ENCODE measurements around the gene PLEKHA3. TPM values are rescaled to one million over a fixed set of nuclear protein-coding genes. Genes with fewer than 3 reads are reported as not detected.

PLEKHA3 gene
- total RNA-seq, 1 experiment from 2014 or later = 25.9 TPM

- no peak overlapping the region for H3K27ac Mint-ChIP-seq
- no peak overlapping the region for H4K8ac ChIP-seq (replicated peaks; ENCODE audit: insufficient read length, low read depth, low read length)
- H3K18ac ChIP-seq (ENCODE audit: insufficient read length, low read depth, low read length) = no peak overlapping the region
- TF ChIP-seq, protein P1, sequence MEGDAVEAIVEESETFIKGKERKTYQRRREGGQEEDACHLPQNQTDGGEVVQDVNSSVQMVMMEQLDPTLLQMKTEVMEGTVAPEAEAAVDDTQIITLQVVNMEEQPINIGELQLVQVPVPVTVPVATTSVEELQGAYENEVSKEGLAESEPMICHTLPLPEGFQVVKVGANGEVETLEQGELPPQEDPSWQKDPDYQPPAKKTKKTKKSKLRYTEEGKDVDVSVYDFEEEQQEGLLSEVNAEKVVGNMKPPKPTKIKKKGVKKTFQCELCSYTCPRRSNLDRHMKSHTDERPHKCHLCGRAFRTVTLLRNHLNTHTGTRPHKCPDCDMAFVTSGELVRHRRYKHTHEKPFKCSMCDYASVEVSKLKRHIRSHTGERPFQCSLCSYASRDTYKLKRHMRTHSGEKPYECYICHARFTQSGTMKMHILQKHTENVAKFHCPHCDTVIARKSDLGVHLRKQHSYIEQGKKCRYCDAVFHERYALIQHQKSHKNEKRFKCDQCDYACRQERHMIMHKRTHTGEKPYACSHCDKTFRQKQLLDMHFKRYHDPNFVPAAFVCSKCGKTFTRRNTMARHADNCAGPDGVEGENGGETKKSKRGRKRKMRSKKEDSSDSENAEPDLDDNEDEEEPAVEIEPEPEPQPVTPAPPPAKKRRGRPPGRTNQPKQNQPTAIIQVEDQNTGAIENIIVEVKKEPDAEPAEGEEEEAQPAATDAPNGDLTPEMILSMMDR (conservative IDR thresholded peaks at IDR 0.05) = no peak
- DNase-seq = no peak
- H3K79me2 ChIP-seq (ENCODE audit: insufficient read depth, low read length) = no peaks in the 10 kb centered on the region
- H3K4me2 ChIP-seq (ENCODE audit: insufficient read depth, insufficient read length, low read length) = no peak overlapping the region
- H3K27me3 ChIP-seq (ENCODE audit: insufficient read depth, low read length) = no peaks in the 10 kb centered on the region
- no peak overlapping the region for H3K9ac ChIP-seq (ENCODE audit: extremely low read depth, insufficient read length, low read length)
- no peak overlapping the region for H4K91ac ChIP-seq (ENCODE audit: insufficient read length, low read depth, low read length)
- H3K4me1 ChIP-seq (ENCODE audit: insufficient read depth, low read length) = no peaks in the 10 kb centered on the region
- H3K4me1 Mint-ChIP-seq = peaks cover 4 to 7% of the 10 kb centered on the region in 2 experiments
- H2BK20ac ChIP-seq (ENCODE audit: low read depth, low read length, poor library complexity, severe bottlenecking) = no peak overlapping the region
- no peak overlapping the region for H2BK15ac ChIP-seq (ENCODE audit: low read depth, low read length)
- no peak overlapping the region for H3K23ac ChIP-seq (ENCODE audit: insufficient read length, low read depth, low read length)
- no CpG with 5 or more reads among the region's 2 CpGs for WGBS (ENCODE audit: extremely low coverage, insufficient read length, low lambda C conversion rate)
- no peaks in the 10 kb centered on the region for H4K20me1 ChIP-seq (ENCODE audit: control insufficient read depth, insufficient read depth, insufficient read length)
- H3K36me3 Mint-ChIP-seq (ENCODE audit: insufficient read depth in 1 of 3, low read depth in 3 of 3) = peaks cover 3 to 24% (median 11%) of the 10 kb centered on the region in 3 experiments; a peak in 6 of 7 replicates
- no peaks in the 10 kb centered on the region for H3K79me1 ChIP-seq (ENCODE audit: insufficient read depth, low read depth, low read length, poor library complexity, severe bottlenecking)
- no peak overlapping the region for H3K56ac ChIP-seq (ENCODE audit: insufficient read length, low read depth, low read length)
- no peak overlapping the region for H3K27ac ChIP-seq (ENCODE audit: insufficient read length, low read depth, low read length)
- H3K23me2 ChIP-seq (ENCODE audit: insufficient read length, low read depth, low read length, poor library complexity, severe bottlenecking) = no peaks in the 10 kb centered on the region
- H3K9me3 Mint-ChIP-seq = no peaks in the 10 kb centered on the region
- no peak overlapping the region for H2AK5ac ChIP-seq (ENCODE audit: insufficient read length, low read length)
- no peak overlapping the region for H3K4ac ChIP-seq (ENCODE audit: low read depth, low read length)
- H2AFZ ChIP-seq (ENCODE audit: low read length) = no peak overlapping the region
- H2BK120ac ChIP-seq (ENCODE audit: low read depth, low read length, poor library complexity, severe bottlenecking) = no peak overlapping the region
- H2BK5ac ChIP-seq (ENCODE audit: insufficient read length, low read length) = no peak overlapping the region
- H3K27me3 Mint-ChIP-seq (ENCODE audit: low read depth) = no peaks in the 10 kb centered on the region
- no peak overlapping the region for H3K4me3 Mint-ChIP-seq
- no peak overlapping the region for H2BK12ac ChIP-seq (ENCODE audit: insufficient read length, low read depth, low read length)
- no peak overlapping the region for H3T11ph ChIP-seq (ENCODE audit: low read length)
- no peaks in the 10 kb centered on the region for H3K9me3 ChIP-seq (ENCODE audit: control insufficient read depth, low read depth, low read length)
- no peak overlapping the region for H4K5ac ChIP-seq (ENCODE audit: insufficient read length, low read depth, low read length)
- no peak overlapping the region for H3K14ac ChIP-seq (ENCODE audit: insufficient read depth, low read length)
Observed at GRCh38 chr2:178553047-178553446, 72.8 kb downstream of the PLEKHA3 start.

Other genes starting within 250 kb of the PLEKHA3 start
- gene PRKRA, start 29.3 kb upstream of the PLEKHA3 start, total RNA-seq (2021) = 60.1 and 61.5 TPM in 2 replicates
- 4.0 and 4.7 TPM in 2 replicates for gene PJVK, start 29.1 kb upstream of the PLEKHA3 start, total RNA-seq (2021)
- gene FKBP7, start 1.9 kb upstream of the PLEKHA3 start, total RNA-seq (2021) = 4.5 and 4.8 TPM in 2 replicates

Data from H9 (cell line).